NT2/D1 (cell line): ENCODE measurements around the gene EML4.

Experiments
- YY1 ChIP-seq: IDR thresholded peaks from 2 replicates; pipeline ENCODE4 v1.6.1; 2011; ENCODE audit not compliant: insufficient read length, insufficient read depth
- ZNF274 ChIP-seq: IDR thresholded peaks from 2 replicates; pipeline ENCODE4 v1.6.1; 2011; ENCODE audit warnings: mild to moderate bottlenecking, low read depth, low read length

GRCh38 chr2:42172566-42172965 lies 3.4 kb downstream of the EML4 start:
- TF ChIP-seq YY1 (no peak), ZNF274 (no peak)
